Chondrocyte (in vitro differentiated cells): Measurements from ENCODE around the gene NOP14. TPM values are rescaled to one million over a fixed set of nuclear protein-coding genes. Genes with fewer than 3 reads are reported as not detected.
"Not testable (repeated sequence)": the region's sequence is repeated elsewhere in the genome, so short reads cannot be mapped to it uniquely, and the experiment has no call there.

Source experiments
- DNase-seq: peaks from one replicate; pipeline ENCODE4 v3.0.0; 2021; ENCODE audit warnings: mixed read lengths, low spot score
- H3K27ac Mint-ChIP-seq: one replicate; pipeline ENCODE4 v1.8.0; 2021; ENCODE audit warnings: mild to moderate bottlenecking, moderate library complexity, mixed read lengths; ENCODE audit not compliant: unreplicated experiment
- H3K27me3 Mint-ChIP-seq: 2 replicates; pipeline ENCODE4 v1.8.0; 2021; ENCODE audit warnings: low read depth, mixed read lengths
- H3K36me3 Mint-ChIP-seq: 2 replicates; pipeline ENCODE4 v1.8.0; 2021; ENCODE audit warnings: low read depth, mixed read lengths
- H3K4me1 Mint-ChIP-seq: 2 replicates; pipeline ENCODE4 v1.8.0; 2021; ENCODE audit warnings: low read depth, mild to moderate bottlenecking, mixed read lengths
- H3K4me3 Mint-ChIP-seq: one replicate; pipeline ENCODE4 v1.8.0; 2021; ENCODE audit warnings: mild to moderate bottlenecking, moderate library complexity, mixed read lengths; ENCODE audit not compliant: unreplicated experiment
- H3K9me3 Mint-ChIP-seq: 2 replicates; pipeline ENCODE4 v1.8.0; 2021; ENCODE audit warnings: low read depth, mixed read lengths
- CTCF ChIP-seq: fragments of 200-600 bp; sonication (generic); IDR thresholded peaks from 2 replicates; pipeline ENCODE4 v1.5.0; 2021; ENCODE audit warnings: antibody characterized with exemption, mild to moderate bottlenecking, moderate library complexity
- total RNA-seq: library from RNA; stranded (reverse); gene quantifications from 3 replicates; pipeline ENCODE4 v1.2.1, GENCODE V29; 2021

Gene NOP14
- total RNA-seq, 1 donor from 2014 or later: 22.2 TPM

GRCh38 chr4:2946812-2947600 lies 16.2 kb downstream of the NOP14 start:
- TF ChIP-seq CTCF: no peak

DNA sequence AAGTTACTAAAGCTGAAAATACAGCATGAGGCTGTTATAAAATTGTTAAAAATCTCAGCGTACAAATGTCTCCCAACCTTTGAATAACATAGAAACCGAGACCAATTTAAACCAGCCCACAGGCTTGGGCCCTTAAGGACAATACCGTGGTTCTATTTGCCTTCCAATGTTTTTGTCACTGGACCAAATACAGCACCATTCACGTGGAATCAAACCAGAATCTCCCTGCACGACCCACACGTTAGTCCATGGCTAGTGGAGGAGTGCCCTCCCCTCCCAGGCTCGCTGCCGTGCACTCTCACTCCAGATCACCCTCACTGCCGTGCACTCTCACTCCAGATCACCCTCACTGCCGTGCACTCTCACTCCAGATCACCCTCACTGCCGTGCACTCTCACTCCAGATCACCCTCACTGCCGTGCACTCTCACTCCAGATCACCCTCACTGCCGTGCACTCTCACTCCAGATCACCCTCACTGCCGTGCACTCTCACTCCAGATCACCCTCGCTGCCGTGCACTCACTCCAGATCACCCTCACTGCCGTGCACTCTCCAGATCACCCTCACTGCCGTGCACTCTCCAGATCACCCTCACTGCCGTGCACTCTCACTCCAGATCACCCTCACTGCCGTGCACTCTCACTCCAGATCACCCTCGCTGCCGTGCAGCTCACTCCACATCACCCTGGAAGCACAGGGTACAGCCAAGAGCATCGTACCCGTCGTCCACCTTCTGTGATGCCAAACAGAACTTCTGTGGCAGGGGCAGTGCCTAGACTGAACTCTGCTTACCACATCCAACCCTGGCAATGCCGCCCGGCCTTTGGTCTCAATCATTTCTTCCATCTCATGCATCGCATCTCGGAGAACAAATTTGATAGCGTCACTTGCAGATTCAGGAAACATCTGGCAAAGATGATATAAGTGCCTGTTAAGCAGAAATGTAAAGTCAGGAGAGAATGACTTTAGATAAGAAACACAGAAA lies 17.3 kb downstream of the NOP14 start:
- H3K9me3 Mint-ChIP-seq, H3K27ac Mint-ChIP-seq, DNase-seq, H3K4me3 Mint-ChIP-seq, H3K27me3 Mint-ChIP-seq, H3K4me1 Mint-ChIP-seq: not testable (repeated sequence)
- H3K36me3 Mint-ChIP-seq: peaks cover 39% of the 10 kb centered on the region

More at GRCh38 chr4:2946812-2947600, 16.2 kb downstream of the NOP14 start:
- peaks cover 45% of the 10 kb centered on the region for H3K36me3 Mint-ChIP-seq
- no peak overlapping the region for H3K4me3 Mint-ChIP-seq
- H3K4me1 Mint-ChIP-seq: no peaks in the 10 kb centered on the region
- DNase-seq: no peak
- H3K9me3 Mint-ChIP-seq: no peaks in the 10 kb centered on the region
- no peaks in the 10 kb centered on the region for H3K27me3 Mint-ChIP-seq
- H3K27ac Mint-ChIP-seq: no peak overlapping the region

GRCh38 chr4:2944586-2945526 lies 18.4 kb downstream of the NOP14 start:
- Mint-ChIP-seq H3K27me3 (no peaks in the 10 kb centered on the region), H3K4me3 (no peak overlapping the region), H3K27ac (no peak overlapping the region), H3K36me3 (peaks cover 39% of the 10 kb centered on the region), H3K9me3 (no peaks in the 10 kb centered on the region), H3K4me1 (no peaks in the 10 kb centered on the region)
- TF ChIP-seq CTCF: no peak
- DNase-seq: no peak

DNA sequence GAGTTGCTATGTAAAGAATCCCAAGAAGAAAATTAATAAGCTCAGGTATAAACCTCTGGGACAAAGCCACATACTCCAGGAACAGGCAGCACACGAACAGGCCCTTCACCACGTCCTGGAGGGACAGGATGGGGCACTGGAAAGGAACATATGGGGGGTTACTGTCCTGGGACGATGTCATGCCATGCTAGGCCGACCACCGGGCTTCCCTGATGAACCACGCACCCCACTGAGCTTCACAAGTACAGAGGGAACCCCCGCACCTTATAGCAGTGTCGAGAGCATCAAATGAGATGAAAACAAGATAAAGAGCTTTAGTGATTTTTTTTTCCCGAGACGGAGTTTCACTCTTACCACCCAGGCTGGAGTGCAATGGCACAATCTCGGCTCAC lies 19.1 kb downstream of the NOP14 start:
- Mint-ChIP-seq H3K4me3 (no peak overlapping the region), H3K36me3 (peaks cover 39% of the 10 kb centered on the region), H3K9me3 (no peaks in the 10 kb centered on the region), H3K27me3 (no peaks in the 10 kb centered on the region), H3K4me1 (no peaks in the 10 kb centered on the region), H3K27ac (no peak overlapping the region)
- no peak for DNase-seq
- TF ChIP-seq CTCF: no peak

GRCh38 chr4:2943364-2944090 lies 19.7 kb downstream of the NOP14 start:
- peaks cover 40% of the 10 kb centered on the region for H3K36me3 Mint-ChIP-seq
- peak overlapping the region; percentile 41 for H3K27ac Mint-ChIP-seq
- no peaks in the 10 kb centered on the region for H3K27me3 Mint-ChIP-seq
- H3K4me3 Mint-ChIP-seq: no peak overlapping the region
- no peak for TF ChIP-seq CTCF
- H3K9me3 Mint-ChIP-seq: no peaks in the 10 kb centered on the region
- H3K4me1 Mint-ChIP-seq: no peaks in the 10 kb centered on the region
- DNase-seq: no peak
